MM.1S (cell line): ENCODE data around the gene AP5S1.

Source experiments
- DNase-seq: peaks from one replicate; pipeline ENCODE4 v3.0.0-alpha.2; 2015
- H2AFZ ChIP-seq: fragments of 300-600 bp; sonication (generic); 2 replicates; pipeline ENCODE4 v1.6.0; 2016; ENCODE audit warnings: antibody characterized with exemption, low read length
- H3F3A ChIP-seq: fragments of 300-600 bp; sonication (generic); 2 replicates; pipeline ENCODE4 v1.6.1; 2016; ENCODE audit warnings: mild to moderate bottlenecking, antibody characterized with exemption, low read length, moderate library complexity, mixed read lengths; ENCODE audit not compliant: insufficient read depth
- H3K27ac ChIP-seq: fragments of 300-600 bp; sonication (generic); 2 replicates; pipeline ENCODE4 v1.5.1; 2016; ENCODE audit warnings: mild to moderate bottlenecking, low read length
- H3K27me3 ChIP-seq: fragments of 300-600 bp; sonication (generic); replicated peaks from 2 replicates; pipeline ENCODE4 v1.6.0; 2016; ENCODE audit warnings: low read length; ENCODE audit not compliant: insufficient read depth
- H3K36me3 ChIP-seq: fragments of 300-600 bp; sonication (generic); replicated peaks from 2 replicates; pipeline ENCODE4 v1.6.1; 2016; ENCODE audit warnings: mild to moderate bottlenecking, low read length, mixed read lengths; ENCODE audit not compliant: insufficient read depth
- H3K4me1 ChIP-seq: fragments of 300-600 bp; sonication (generic); 2 replicates; pipeline ENCODE4 v1.6.1; 2016; ENCODE audit warnings: low read length, mixed read lengths
- H3K4me2 ChIP-seq: fragments of 300-600 bp; sonication (generic); 2 replicates; pipeline ENCODE4 v1.6.0; 2016; ENCODE audit warnings: low read depth, low read length
- H3K4me3 ChIP-seq: fragments of 300-600 bp; sonication (generic); 2 replicates; pipeline ENCODE4 v1.5.1; 2016; ENCODE audit warnings: low read length, mixed read lengths
- H3K79me2 ChIP-seq: fragments of 300-600 bp; sonication (generic); 2 replicates; pipeline ENCODE4 v1.6.1; 2016; ENCODE audit warnings: mixed run types, low read length, mixed read lengths
- H3K9ac ChIP-seq: fragments of 300-600 bp; sonication (generic); 2 replicates; pipeline ENCODE4 v1.6.1; 2016; ENCODE audit warnings: low read length, mixed read lengths
- H3K9me2 ChIP-seq: fragments of 300-600 bp; sonication (generic); replicated peaks from 2 replicates; pipeline ENCODE4 v1.6.1; 2016; ENCODE audit warnings: mild to moderate bottlenecking, low read length, mixed read lengths; ENCODE audit not compliant: insufficient read depth
- H3K9me3 ChIP-seq: fragments of 300-600 bp; sonication (generic); replicated peaks from 2 replicates; pipeline ENCODE4 v1.6.1; 2016; ENCODE audit warnings: mild to moderate bottlenecking, low read length, mixed read lengths; ENCODE audit not compliant: insufficient read depth
- H4K20me1 ChIP-seq: fragments of 300-600 bp; sonication (generic); 2 replicates; pipeline ENCODE4 v1.6.1; 2016; ENCODE audit warnings: mild to moderate bottlenecking, low read length, moderate library complexity, mixed read lengths; ENCODE audit not compliant: insufficient read depth
- CTCF ChIP-seq: fragments of 300-600 bp; sonication (generic); IDR thresholded peaks from 2 replicates; pipeline ENCODE4 v1.5.1; 2016; ENCODE audit warnings: antibody characterized with exemption, low read length, mixed read lengths
- EZH2 ChIP-seq: fragments of 300-600 bp; sonication (generic); optimal IDR thresholded peaks from 2 replicates; pipeline ENCODE3; 2017; ENCODE audit warnings: low read depth, mild to moderate bottlenecking, antibody characterized with exemption, low read length, mixed read lengths
- EZH2phosphoT487 ChIP-seq: fragments of 300-600 bp; sonication (generic); IDR thresholded peaks from 2 replicates; pipeline ENCODE4 v1.6.1; 2018; ENCODE audit warnings: antibody characterized with exemption, low read length

AP5S1 gene

GRCh38 chr20:3783511-3784195 is 36.7 kb upstream of the AP5S1 start:
- Histone ChIP-seq H3K79me2 (peaks cover 8% of the 10 kb centered on the region; the same call in 1 of the 2 replicates), H3K9me2 (no peaks in the 10 kb centered on the region), H3K4me2 (no peak overlapping the region), H3K4me3 (no peak overlapping the region), H2AFZ (no peak overlapping the region), H3K36me3 (no peaks in the 10 kb centered on the region), H3K9ac (no peak overlapping the region), H4K20me1 (no peaks in the 10 kb centered on the region), H3K27me3 (peaks cover 13% of the 10 kb centered on the region), H3F3A (peaks cover 10% of the 10 kb centered on the region), H3K27ac (no peak overlapping the region), H3K4me1 (peaks cover 9% of the 10 kb centered on the region), H3K9me3 (no peaks in the 10 kb centered on the region)
- TF ChIP-seq CTCF (no peak), EZH2phosphoT487 (no peak), EZH2 (no peak)
- DNase-seq: no peak

- no peak overlapping the region for H3K9ac ChIP-seq
- H3K36me3 ChIP-seq: no peaks in the 10 kb centered on the region
- H3K79me2 ChIP-seq: peaks cover 8% of the 10 kb centered on the region; the same call in 1 of the 2 replicates
- no peak for DNase-seq
- H3K4me3 ChIP-seq: no peak overlapping the region
- H3K9me2 ChIP-seq: no peaks in the 10 kb centered on the region
- no peak overlapping the region for H2AFZ ChIP-seq
- peaks cover 6% of the 10 kb centered on the region for H3K27me3 ChIP-seq
- H3K4me1 ChIP-seq: peaks cover 9% of the 10 kb centered on the region
- no peaks in the 10 kb centered on the region for H4K20me1 ChIP-seq
- peaks cover 10% of the 10 kb centered on the region for H3F3A ChIP-seq
- TF ChIP-seq CTCF (no peak), EZH2 (no peak), EZH2phosphoT487 (no peak)
- H3K4me2 ChIP-seq: no peak overlapping the region
- no peaks in the 10 kb centered on the region for H3K9me3 ChIP-seq
- H3K27ac ChIP-seq: no peak overlapping the region
Measured at GRCh38 chr20:3784216-3784853, 36.0 kb upstream of the AP5S1 start.

- peaks cover 9% of the 10 kb centered on the region for H3K4me1 ChIP-seq
- no peaks in the 10 kb centered on the region for H3K36me3 ChIP-seq
- no peak overlapping the region for H3K4me2 ChIP-seq
- DNase-seq: no peak
- peaks cover 10% of the 10 kb centered on the region for H3F3A ChIP-seq
- no peak overlapping the region for H3K9ac ChIP-seq
- H3K9me3 ChIP-seq: no peaks in the 10 kb centered on the region
- peaks cover under 1% of the 10 kb centered on the region; the same call in 1 of the 2 replicates for H3K27me3 ChIP-seq
- H4K20me1 ChIP-seq: no peaks in the 10 kb centered on the region
- TF ChIP-seq CTCF (no peak), EZH2phosphoT487 (no peak), EZH2 (no peak)
- no peak overlapping the region for H3K4me3 ChIP-seq
- H3K79me2 ChIP-seq: peaks cover 8% of the 10 kb centered on the region; the same call in 1 of the 2 replicates
- H3K27ac ChIP-seq: no peak overlapping the region
- H2AFZ ChIP-seq: no peak overlapping the region
- no peaks in the 10 kb centered on the region for H3K9me2 ChIP-seq
Measured at GRCh38 chr20:3784863-3785239, 35.5 kb upstream of the AP5S1 start.
